PFSK-1 (cell line): Measurements from ENCODE around the gene TAC1. TPM values are rescaled to one million over a fixed set of nuclear protein-coding genes. Genes with fewer than 3 reads are reported as not detected.

ENCODE experiments used
- FOXP2 ChIP-seq: optimal IDR thresholded peaks from 2 replicates; pipeline ENCODE3; 2011; ENCODE audit warnings: borderline replicate concordance, control low read depth, inconsistent platforms; ENCODE audit not compliant: insufficient read depth; ENCODE audit errors: extremely low read length, extremely low read depth
- POLR2AphosphoS5 ChIP-seq: IDR thresholded peaks from 2 replicates; pipeline ENCODE4 v1.6.1; 2012; ENCODE audit warnings: low read depth, mild to moderate bottlenecking, control low read depth, low read length, moderate library complexity
- SIN3A ChIP-seq: IDR thresholded peaks from 2 replicates; pipeline ENCODE4 v1.6.1; 2012; ENCODE audit warnings: mild to moderate bottlenecking, low read length, moderate library complexity, borderline replicate concordance; ENCODE audit not compliant: insufficient read depth
- TAF1 ChIP-seq: IDR thresholded peaks from 2 replicates; pipeline ENCODE4 v1.6.1; 2012; ENCODE audit warnings: low read length, control low read depth, borderline replicate concordance; ENCODE audit not compliant: insufficient read depth
- polyA plus RNA-seq: library from polyadenylated mRNA; unstranded; fragments of >200 nt; gene quantifications from one replicate; pipeline ENCODE4 v1.2.1, GENCODE V29; 2012; ENCODE audit warnings: low read depth, missing spikeins; ENCODE audit not compliant: insufficient read length
- TF ChIP-seq, protein P1 (sequence below), 2 experiments: IDR thresholded peaks; 2 replicates each; pipeline versions ENCODE4 v1.6.1 to v1.8.0; 2011 to 2012; ENCODE audit warnings: low read depth in 2 of 2, low read length in 2 of 2, control low read depth in 1 of 2, inconsistent platforms in 1 of 2, mild to moderate bottlenecking in 1 of 2, moderate library complexity in 1 of 2; ENCODE audit not compliant: insufficient read depth in 1 of 2

TAC1 gene
- 2.9 TPM for polyA plus RNA-seq

DNA sequence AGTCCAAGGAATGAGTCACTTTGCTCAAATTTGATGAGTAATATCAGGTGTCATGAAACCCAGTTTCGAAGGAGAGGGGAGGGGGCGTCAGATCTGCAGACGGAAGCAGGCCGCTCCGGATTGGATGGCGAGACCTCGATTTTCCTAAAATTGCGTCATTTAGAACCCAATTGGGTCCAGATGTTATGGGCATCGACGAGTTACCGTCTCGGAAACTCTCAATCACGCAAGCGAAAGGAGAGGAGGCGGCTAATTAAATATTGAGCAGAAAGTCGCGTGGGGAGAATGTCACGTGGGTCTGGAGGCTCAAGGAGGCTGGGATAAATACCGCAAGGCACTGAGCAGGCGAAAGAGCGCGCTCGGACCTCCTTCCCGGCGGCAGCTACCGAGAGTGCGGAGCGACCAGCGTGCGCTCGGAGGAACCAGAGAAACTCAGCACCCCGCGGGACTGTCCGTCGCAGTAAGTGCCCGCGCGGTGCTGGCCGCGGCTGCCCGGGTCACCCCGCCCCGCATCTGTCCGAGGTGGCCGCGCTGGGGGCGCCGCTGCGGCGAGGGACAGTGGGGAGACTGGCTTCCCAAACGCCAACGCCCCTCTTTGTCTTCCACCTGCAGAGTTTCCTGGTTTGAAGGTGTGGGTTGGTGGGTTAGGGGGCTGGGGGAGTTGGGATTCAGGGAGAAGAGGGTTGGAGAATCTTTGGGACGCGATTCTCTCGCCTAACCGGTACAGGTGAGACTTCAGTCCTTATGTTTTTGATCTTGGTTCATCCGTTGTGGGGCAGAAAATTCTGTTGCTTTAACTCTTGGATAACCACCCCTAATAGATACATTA, at the start of gene TAC1:
Gene TAC1 (plus strand): TSS at position 351 of the 829 bp plus-strand sequence. CDS start 527 bp downstream, outside the sequence.
- TF ChIP-seq FOXP2 (no peak), POLR2AphosphoS5 (no peak), TAF1 (no peak), SIN3A (no peak)
- TF ChIP-seq, protein P1, sequence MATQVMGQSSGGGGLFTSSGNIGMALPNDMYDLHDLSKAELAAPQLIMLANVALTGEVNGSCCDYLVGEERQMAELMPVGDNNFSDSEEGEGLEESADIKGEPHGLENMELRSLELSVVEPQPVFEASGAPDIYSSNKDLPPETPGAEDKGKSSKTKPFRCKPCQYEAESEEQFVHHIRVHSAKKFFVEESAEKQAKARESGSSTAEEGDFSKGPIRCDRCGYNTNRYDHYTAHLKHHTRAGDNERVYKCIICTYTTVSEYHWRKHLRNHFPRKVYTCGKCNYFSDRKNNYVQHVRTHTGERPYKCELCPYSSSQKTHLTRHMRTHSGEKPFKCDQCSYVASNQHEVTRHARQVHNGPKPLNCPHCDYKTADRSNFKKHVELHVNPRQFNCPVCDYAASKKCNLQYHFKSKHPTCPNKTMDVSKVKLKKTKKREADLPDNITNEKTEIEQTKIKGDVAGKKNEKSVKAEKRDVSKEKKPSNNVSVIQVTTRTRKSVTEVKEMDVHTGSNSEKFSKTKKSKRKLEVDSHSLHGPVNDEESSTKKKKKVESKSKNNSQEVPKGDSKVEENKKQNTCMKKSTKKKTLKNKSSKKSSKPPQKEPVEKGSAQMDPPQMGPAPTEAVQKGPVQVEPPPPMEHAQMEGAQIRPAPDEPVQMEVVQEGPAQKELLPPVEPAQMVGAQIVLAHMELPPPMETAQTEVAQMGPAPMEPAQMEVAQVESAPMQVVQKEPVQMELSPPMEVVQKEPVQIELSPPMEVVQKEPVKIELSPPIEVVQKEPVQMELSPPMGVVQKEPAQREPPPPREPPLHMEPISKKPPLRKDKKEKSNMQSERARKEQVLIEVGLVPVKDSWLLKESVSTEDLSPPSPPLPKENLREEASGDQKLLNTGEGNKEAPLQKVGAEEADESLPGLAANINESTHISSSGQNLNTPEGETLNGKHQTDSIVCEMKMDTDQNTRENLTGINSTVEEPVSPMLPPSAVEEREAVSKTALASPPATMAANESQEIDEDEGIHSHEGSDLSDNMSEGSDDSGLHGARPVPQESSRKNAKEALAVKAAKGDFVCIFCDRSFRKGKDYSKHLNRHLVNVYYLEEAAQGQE (IDR thresholded peaks at IDR 0.05; ENCODE audit: insufficient read depth in 1 of 2, low read depth in 2 of 2, low read length in 2 of 2) = no peak

DNA sequence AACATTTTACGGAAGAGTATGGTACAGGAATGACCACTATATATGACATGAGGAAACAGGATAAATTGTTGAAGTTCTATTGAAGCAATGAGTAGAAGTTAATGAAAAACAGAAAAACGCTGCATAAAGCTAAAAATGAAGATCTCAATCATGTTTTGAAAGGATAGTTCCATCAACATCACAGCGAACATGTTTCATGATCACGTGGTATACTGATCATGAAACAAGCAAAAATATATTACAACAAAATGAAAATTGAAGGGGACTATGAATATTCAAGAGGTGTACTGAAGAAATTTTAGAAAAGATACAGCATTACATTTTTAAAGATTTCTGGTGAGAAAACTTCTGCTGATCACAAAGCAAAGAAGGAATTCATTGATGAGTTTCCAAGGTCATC, 45.9 kb upstream of the TAC1 start:
- TF ChIP-seq, protein P1 (IDR thresholded peaks at IDR 0.05; ENCODE audit: insufficient read depth in 1 of 2, low read depth in 2 of 2, low read length in 2 of 2) = no peak
- no peak for TF ChIP-seq SIN3A
- no peak for TF ChIP-seq TAF1
- no peak for TF ChIP-seq POLR2AphosphoS5
- no peak for TF ChIP-seq FOXP2

- TF ChIP-seq, protein P1 (IDR thresholded peaks at IDR 0.05; ENCODE audit: insufficient read depth in 1 of 2, low read depth in 2 of 2, low read length in 2 of 2) = no peak
- TF ChIP-seq POLR2AphosphoS5 (no peak), SIN3A (no peak), TAF1 (no peak), FOXP2 (no peak)
Observed at GRCh38 chr7:97693586-97693985, 38.3 kb upstream of the TAC1 start.

DNA sequence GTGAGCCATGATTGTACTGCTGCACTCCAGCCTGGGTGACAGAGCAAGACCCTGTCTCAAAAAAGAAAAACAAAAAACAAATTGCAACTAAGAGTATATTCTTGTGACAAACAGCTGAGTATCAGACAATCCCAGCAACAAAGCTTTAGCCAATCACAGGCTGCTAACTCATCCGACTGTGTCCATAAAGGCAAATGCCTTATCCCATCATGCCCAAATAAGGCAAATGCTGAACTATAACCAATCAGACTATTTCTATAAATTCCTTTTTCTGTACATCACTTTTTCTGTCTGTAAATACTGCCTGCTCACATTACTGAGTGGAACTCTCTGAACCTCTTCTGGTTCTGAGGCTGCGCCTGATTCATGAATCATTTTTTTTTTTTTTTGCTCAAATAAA, 37.5 kb upstream of the TAC1 start:
- TF ChIP-seq FOXP2 (no peak), POLR2AphosphoS5 (no peak), SIN3A (no peak), TAF1 (no peak)
- TF ChIP-seq, protein P1 (IDR thresholded peaks at IDR 0.05; ENCODE audit: insufficient read depth in 1 of 2, low read depth in 2 of 2, low read length in 2 of 2) = no peak
